ENCODE results near the gene MYL11.

Gene MYL11

GRCh38 chr16:30377050-30377811 lies 2.6 kb downstream of the MYL11 start:
- TF ChIP-seq ZFX (IDR thresholded peaks at IDR 0.05) = no peak
- TF ChIP-seq CTCF (conservative IDR thresholded peaks at IDR 0.05) = no peak
- peak overlapping the region; percentile 85 for H3K27ac ChIP-seq

GRCh38 chr16:30377812-30378235 lies 3.2 kb downstream of the MYL11 start:
- TF ChIP-seq ZFX (IDR thresholded peaks at IDR 0.05) (peak; percentile 65), CTCF (conservative IDR thresholded peaks at IDR 0.05) (no peak)
- H3K27ac ChIP-seq = peak overlapping the region; percentile 85

- peak overlapping the region; percentile 85 for H3K27ac ChIP-seq
- TF ChIP-seq ZFX (IDR thresholded peaks at IDR 0.05) = peak; percentile 54; the same call in 1 of the 2 replicates
- no peak; the same call in 1 of the 2 replicates for TF ChIP-seq CTCF (conservative IDR thresholded peaks at IDR 0.05)
These were observed 3.9 kb downstream of the MYL11 start for GRCh38 chr16:30378236-30379157.

- peak overlapping the region; percentile 85 for H3K27ac ChIP-seq
- TF ChIP-seq CTCF (conservative IDR thresholded peaks at IDR 0.05) (no peak), ZFX (IDR thresholded peaks at IDR 0.05) (no peak)
These were observed 4.7 kb downstream of the MYL11 start for GRCh38 chr16:30379158-30379783.

GRCh38 chr16:30380072-30380802 lies 5.6 kb downstream of the MYL11 start:
- no peak for TF ChIP-seq CTCF (conservative IDR thresholded peaks at IDR 0.05)
- no peak for TF ChIP-seq ZFX (IDR thresholded peaks at IDR 0.05)
- H3K27ac ChIP-seq = no peak overlapping the region

- TF ChIP-seq ZFX (IDR thresholded peaks at IDR 0.05) (no peak), CTCF (conservative IDR thresholded peaks at IDR 0.05) (no peak)
- H3K27ac ChIP-seq = no peak overlapping the region
These were observed 6.2 kb downstream of the MYL11 start for GRCh38 chr16:30380803-30381208.

Measured in C4-2B (cell line).